HT1080 (cell line): Measurements from ENCODE around the gene NOL11. TPM values are rescaled to one million over a fixed set of nuclear protein-coding genes. Genes with fewer than 3 reads are reported as not detected.
A peak's percentile ranks its signal among the peaks of the same experiment; 100 is the strongest.
"Not testable (repeated sequence)": the region's sequence is repeated elsewhere in the genome, so short reads cannot be mapped to it uniquely, and the experiment has no call there.

Source experiments
- DNase-seq: peaks from one replicate; pipeline ENCODE4 v3.0.0-alpha.2; 2015; ENCODE audit warnings: low read depth
- total RNA-seq: library from RNA; depleted of rRNA; stranded (reverse); fragments of >200 nt; shearing (Covaris generic); gene quantifications from 2 replicates; pipeline ENCODE4 v1.2.3, GENCODE V29; 2014

Gene NOL11
- total RNA-seq, 1 experiment from 2014 or later: 81.8 TPM

- no peak for DNase-seq
These were observed 10.3 kb upstream of the NOL11 start for GRCh38 chr17:67707442-67707841.

DNA sequence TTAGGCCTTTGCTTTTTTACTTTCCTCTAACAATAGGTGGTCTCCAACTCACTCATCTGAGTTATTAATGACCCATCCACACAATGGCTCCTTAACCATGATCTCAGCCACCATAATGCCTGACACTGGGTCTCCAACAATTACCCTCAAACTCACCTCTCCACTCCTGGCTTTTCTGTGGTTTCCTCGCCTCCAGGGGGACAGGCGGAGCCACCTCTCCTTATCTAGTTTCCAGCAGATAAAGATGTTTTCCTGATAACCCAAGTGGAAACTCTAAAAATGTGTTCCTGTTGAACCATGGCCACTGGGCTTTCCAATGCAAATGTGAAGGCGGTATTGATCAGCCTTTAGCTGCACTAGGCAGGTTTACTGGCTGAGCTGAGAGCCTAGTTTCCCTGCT, 9.4 kb upstream of the NOL11 start:
- DNase-seq: no peak

GRCh38 chr17:67711916-67712315, 5.8 kb upstream of the NOL11 start:
- no peak for DNase-seq

DNA sequence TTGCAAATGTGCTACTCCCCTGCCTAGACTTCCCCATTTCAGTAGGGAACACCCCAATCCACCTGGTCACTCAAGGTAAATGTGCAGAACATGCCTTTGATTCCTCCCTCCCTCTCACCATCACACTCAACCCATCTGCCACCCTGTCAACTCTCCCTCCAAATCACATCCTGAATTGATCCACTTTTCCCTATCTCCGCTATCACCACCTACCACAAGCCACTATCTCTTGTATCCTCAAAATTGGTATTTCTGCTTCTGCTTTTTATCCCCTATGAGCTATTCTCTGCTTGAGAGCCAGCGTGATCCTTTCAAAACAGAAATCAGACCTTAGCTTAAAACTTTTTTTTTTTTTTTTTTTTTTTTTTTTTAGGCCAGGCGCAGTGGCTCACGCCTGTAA, 5.4 kb upstream of the NOL11 start:
- no peak for DNase-seq

GRCh38 chr17:67713169-67713568, 4.6 kb upstream of the NOL11 start:
- DNase-seq: no peak

GRCh38 chr17:67716405-67716798, 1.3 kb upstream of the NOL11 start:
- no peak for DNase-seq

- DNase-seq: no peak
These were observed 528 bp upstream of the NOL11 start for GRCh38 chr17:67717192-67717623.

DNA sequence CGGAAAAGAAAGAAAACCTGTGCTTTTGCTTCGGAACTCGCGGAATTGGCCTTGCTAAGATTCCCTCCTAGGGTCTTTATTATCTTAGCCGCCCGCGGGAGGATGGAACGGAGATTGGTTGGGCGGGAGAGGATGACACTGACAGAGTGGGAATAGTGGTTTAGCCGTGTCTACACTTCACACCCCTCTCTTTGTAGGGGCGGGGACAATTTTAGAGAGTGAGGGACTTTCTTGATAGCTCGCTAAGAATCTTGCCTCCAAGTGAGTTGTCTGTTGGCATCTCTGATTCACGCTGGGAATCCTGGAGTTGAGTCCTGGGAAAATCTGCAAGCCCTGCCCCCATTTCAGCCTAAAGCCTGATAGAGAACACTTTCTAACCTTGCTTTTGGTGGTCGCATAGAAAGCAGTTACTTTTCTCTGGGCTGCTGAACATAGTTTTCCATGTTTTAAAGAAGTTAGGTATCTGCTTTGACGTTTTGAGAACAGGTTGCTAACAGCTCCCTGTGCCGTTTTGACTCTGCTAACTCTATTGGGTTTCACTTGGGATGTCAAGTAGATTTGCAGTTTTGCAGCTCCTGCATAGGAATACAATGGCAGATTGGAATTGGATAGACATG, 697 bp downstream of the NOL11 start:
- DNase-seq: peak; percentile 29

DNA sequence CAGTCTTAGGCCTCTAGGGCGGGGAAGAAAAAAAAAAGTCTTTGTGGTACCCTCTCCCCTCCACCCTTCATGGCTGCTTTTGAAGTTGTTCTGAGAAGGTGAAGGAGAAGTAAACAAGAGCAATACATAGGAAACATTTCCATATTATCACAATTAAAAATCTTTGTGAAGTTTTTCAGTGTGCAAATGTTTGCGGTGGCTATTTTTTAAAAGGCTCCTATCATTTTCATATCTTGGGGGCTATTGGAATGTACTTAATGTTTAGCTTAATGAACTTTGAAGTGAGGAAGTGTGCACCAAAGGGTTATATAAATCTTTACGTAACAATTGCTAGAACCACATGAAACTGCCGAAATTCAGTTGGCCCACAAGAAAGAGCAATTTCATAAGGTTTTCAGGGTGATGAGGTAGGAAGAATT, 7.6 kb downstream of the NOL11 start:
- DNase-seq: no peak

DNA sequence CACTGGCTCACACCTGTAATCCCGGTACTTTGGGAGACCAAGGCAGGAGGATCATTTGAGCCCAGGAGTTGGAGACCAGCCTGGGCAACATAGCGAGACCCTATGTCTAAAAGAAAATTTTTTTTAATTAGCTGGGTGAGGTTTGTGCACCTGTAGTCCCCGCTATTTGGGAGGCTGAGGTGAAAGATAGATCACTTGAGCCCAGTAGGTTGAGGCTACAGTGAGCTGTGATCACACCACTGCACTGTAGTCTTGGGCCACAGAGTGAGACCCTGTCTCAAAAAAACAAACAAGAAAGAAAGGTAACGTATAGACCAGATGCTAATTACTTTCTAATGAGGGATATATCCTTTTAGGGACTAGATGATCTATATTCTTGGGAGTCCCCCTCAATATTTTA, 8.1 kb downstream of the NOL11 start:
- DNase-seq: no peak

DNA sequence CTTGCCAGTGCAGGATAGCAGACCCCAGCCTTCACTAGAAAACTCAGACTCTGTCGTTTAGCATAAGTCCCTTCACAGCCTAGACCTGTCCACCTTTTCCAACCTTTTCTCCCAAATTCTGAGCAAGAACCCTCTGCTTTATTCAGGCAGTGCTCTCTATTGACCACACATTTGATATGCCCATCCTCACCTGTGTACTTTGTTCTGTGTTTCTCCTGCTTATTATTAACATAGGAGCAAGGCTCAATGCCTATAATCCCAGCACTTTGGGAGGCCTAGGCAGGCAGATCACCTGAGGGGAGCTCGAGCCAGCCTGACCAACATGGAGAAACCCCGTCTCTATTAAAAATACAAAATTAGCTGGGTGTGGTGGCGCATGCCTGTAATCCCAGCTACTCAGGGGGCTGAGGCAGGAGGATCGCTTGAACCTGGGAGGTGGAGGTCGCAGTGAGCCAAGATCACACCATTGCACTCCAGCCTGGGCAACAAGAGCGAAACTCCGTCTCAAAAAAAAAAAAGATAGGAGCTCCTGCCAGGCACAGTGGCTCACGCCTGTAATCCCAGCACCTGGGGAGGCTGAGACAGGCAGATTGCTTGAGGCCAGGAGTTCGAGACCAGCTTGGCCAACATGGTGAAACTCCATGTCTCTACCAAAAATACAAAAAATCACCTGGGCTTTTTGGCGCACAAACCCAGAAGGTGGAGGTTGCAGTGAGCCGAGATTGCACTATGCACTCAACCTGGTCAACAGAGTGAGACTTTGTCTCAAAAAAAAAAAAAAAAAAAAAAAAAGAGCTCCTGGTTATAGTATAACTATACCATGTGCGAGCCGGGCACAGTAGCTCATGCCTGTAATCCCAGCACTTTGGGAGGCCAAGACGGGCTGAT, 9.7 kb downstream of the NOL11 start:
- not testable (repeated sequence) for DNase-seq

GRCh38 chr17:67729903-67730302, 12.2 kb downstream of the NOL11 start:
- no peak for DNase-seq

GRCh38 chr17:67730731-67731130, 13.0 kb downstream of the NOL11 start:
- DNase-seq: no peak

- DNase-seq: no peak
These were observed 15.7 kb downstream of the NOL11 start for GRCh38 chr17:67733449-67733848.

- no peak for DNase-seq
These were observed 19.4 kb downstream of the NOL11 start for GRCh38 chr17:67737145-67737544.

- DNase-seq: no peak
These were observed 24.3 kb downstream of the NOL11 start for GRCh38 chr17:67742025-67742424.

GRCh38 chr17:67746704-67747571, 29.2 kb downstream of the NOL11 start:
- DNase-seq: no peak

DNA sequence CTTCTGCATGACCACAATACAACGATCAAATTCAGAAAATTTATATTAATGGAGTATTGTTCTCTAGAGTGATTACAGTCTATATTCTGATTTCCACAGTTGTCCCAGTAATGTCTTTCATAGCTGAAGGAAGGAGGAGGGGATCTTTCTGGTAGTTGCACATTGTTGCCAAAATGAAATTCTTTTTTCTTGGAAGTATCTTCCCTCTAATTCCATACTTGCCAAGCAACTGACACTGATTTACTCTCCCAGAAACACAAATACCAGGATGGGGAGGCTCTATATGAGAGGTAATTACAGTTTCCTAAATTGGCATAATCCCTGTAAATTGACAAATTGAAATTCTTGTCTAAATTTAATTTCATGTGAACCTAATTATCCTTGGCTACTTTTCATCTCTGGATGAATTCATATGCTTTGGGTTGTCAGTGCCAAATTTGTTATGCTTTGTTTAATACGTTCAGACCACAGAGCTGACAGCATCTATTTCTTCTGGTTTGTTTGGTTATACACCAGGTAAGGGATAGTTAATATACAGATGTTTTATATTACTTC, 30.0 kb downstream of the NOL11 start:
- no peak for DNase-seq

GRCh38 chr17:67750067-67750466, 32.3 kb downstream of the NOL11 start:
- no peak for DNase-seq

DNA sequence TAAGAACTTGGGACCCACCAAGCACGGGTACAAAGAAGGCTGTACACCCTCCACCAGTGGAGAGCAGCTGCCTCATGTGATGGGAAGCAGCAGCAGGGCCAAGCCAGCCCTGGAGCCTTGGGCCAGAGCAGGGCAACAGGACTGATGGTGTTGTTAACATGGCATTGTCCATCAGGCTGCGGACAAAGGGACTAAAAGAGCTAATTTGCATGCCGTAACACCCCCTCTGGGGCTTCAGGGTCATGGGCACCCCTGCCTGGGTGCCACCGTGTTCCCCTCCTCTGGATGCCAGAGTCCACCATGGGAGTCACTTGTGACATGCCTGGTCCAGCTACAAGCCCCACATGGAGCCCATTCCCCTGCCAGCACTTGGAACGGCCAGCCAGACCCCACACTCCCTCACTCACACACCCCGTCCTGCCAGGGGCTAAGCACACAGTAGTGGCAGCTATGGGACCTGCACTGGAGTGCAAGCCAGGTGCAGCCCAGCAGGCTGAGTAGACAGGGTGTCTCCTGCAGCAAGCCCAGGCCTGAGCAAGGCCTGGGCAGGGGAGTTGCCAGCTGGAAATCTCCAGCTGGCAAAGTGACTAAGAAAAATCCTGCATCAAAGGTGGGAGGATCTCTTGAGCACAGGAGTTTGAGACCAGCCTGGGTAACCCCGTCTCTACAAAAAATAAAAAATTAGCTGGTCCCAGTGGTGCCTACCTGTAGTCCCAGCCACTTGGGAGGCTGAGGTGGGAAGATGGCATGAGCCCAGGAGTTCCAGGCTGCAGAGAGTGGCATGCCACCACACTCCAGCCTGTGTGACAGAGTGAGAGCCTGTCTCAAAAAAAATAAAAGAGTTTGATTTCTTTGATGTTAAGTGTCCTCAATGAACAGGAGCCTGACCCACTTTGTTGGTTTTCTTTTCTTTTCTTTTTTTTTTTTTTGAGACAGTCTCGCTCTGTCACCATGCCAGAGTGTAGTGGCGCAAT, 33.7 kb downstream of the NOL11 start:
- no peak for DNase-seq
